A549 treated with DMSO at 1 μM for 4 hours (cell line): ENCODE data around the gene AMDHD1. TPM values are rescaled to one million over a fixed set of nuclear protein-coding genes. Genes with fewer than 3 reads are reported as not detected.

Source experiments
- total RNA-seq: library from RNA; stranded (reverse); fragments of 200-300 nt; extraction: Qiagen RNA extraction; gene quantifications from 5 replicates; pipeline ENCODE4 v1.2.3, GENCODE V29; 2022; ENCODE audit warnings: low read depth

Gene AMDHD1
- total RNA-seq = 1.9 to 3.4 TPM (median 2.4 TPM) in 5 replicates

GRCh38 chr12:95943330-95943842 lies at the start of gene AMDHD1:
TSS of gene AMDHD1 (plus strand) at chr12:95943331. CDS start at chr12:95943399, 68 bp downstream.

GRCh38 chr12:95942524-95943329 lies 404 bp upstream of the AMDHD1 start, which contains the start of gene CCDC38:
TSS of gene CCDC38 (minus strand) at chr12:95942614. CDS start at chr12:95936509, 6,105 bp downstream.

GRCh38 chr12:95996034-95996658 lies 53.0 kb downstream of the AMDHD1 start, which contains the start of gene HAL:
TSS of gene HAL (minus strand) at chr12:95996344. CDS start at chr12:95995910, 434 bp downstream.

Other genes with a start within 250 kb of the AMDHD1 start
- gene NTN4, start 152.6 kb upstream of the AMDHD1 start, total RNA-seq = 44.2 to 59.8 TPM (median 53.3 TPM) in 5 replicates
- gene SNRPF, start 84.4 kb upstream of the AMDHD1 start, total RNA-seq = 112 to 154 TPM (median 119 TPM) in 5 replicates
- 0.09 to 0.24 TPM (median 0.19 TPM) in 4 of 5 replicates, not detected in the other for gene CCDC38, start 717 bp upstream of the AMDHD1 start, total RNA-seq
- gene HAL, start 53.0 kb downstream of the AMDHD1 start, total RNA-seq = 0.10 to 0.37 TPM (median 0.19 TPM) in 5 replicates
- 95.2 to 110 TPM (median 108 TPM) in 5 replicates for gene LTA4H, start 92.3 kb downstream of the AMDHD1 start, total RNA-seq